Measurements from ENCODE around the gene ADD3. TPM values are rescaled to one million over a fixed set of nuclear protein-coding genes. Genes with fewer than 3 reads are reported as not detected.
A peak's percentile ranks its signal among the peaks of the same experiment; 100 is the strongest.

ADD3 gene
- total RNA-seq, 6 experiments from 2014 or later = 11.7 to 71.3 (median 16.2) TPM

DNA sequence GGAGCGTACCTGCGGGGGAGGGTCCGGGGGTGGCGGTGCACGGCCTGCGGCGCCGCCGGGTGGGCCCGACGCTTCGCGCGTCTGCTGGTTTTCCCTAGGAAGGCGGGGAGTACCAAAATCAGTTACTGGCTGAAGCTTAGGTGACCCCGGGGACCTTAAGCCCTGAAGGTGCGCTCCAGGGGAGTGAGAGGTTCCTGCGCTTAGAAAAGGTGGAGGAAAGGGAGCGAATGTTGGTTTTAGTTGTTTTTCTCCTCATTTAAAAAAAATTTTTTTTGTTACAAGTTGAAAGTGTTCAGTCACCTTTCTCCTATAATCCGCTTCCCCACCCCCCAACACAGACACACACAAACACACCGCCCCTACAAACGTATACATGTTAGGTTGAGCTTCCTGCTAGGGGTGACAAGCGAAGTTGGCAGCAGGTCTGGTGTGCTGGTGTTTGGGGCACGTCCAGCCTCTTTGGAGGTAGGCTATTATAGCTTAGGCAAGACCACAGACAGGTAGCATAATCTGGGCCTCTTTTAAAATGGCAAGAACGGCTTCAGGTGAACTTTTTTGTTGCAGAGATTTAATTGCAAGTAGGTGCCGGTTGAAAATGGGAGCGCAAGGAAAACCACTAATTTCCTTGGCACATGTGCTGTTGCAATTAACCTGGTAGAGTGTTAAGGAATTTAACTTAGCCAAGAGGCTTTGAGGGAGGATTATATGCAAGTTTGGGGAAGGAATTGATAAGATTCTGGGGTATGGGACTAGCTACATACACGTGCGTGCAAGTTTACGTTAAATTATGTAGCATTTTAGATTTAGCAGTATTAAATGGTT is 945 bp downstream of the ADD3 start:
- DNase-seq (peak; percentile 64 to 66 (median 65)), ATAC-seq (peak; percentile 20 to 33 (median 26))
- Histone ChIP-seq H3K4me1 (peaks cover 0 to 26% (median 12%) of the 10 kb centered on the region in 4 donors), H3K27me3 (no peaks in the 10 kb centered on the region), H3K4me3 (peak overlapping the region; percentile 83 to 94 (median 92)), H3K27ac (peak overlapping the region; percentile 66 to 90 (median 75)), H3K36me3 (no peaks in the 10 kb centered on the region), H3K9me3 (no peaks in the 10 kb centered on the region)
- 6% methylated on average over 21 of the region's 30 CpGs for WGBS (ENCODE audit: insufficient coverage, low coverage, low lambda C conversion rate, missing lambda C conversion rate)
- intact Hi-C loops (cut with DNase I) = no loop called here
- TF ChIP-seq, protein P1, sequence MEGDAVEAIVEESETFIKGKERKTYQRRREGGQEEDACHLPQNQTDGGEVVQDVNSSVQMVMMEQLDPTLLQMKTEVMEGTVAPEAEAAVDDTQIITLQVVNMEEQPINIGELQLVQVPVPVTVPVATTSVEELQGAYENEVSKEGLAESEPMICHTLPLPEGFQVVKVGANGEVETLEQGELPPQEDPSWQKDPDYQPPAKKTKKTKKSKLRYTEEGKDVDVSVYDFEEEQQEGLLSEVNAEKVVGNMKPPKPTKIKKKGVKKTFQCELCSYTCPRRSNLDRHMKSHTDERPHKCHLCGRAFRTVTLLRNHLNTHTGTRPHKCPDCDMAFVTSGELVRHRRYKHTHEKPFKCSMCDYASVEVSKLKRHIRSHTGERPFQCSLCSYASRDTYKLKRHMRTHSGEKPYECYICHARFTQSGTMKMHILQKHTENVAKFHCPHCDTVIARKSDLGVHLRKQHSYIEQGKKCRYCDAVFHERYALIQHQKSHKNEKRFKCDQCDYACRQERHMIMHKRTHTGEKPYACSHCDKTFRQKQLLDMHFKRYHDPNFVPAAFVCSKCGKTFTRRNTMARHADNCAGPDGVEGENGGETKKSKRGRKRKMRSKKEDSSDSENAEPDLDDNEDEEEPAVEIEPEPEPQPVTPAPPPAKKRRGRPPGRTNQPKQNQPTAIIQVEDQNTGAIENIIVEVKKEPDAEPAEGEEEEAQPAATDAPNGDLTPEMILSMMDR (IDR thresholded peaks at IDR 0.05) = no peak
- TF ChIP-seq POLR2A (IDR thresholded peaks at IDR 0.05) = no peak

DNA sequence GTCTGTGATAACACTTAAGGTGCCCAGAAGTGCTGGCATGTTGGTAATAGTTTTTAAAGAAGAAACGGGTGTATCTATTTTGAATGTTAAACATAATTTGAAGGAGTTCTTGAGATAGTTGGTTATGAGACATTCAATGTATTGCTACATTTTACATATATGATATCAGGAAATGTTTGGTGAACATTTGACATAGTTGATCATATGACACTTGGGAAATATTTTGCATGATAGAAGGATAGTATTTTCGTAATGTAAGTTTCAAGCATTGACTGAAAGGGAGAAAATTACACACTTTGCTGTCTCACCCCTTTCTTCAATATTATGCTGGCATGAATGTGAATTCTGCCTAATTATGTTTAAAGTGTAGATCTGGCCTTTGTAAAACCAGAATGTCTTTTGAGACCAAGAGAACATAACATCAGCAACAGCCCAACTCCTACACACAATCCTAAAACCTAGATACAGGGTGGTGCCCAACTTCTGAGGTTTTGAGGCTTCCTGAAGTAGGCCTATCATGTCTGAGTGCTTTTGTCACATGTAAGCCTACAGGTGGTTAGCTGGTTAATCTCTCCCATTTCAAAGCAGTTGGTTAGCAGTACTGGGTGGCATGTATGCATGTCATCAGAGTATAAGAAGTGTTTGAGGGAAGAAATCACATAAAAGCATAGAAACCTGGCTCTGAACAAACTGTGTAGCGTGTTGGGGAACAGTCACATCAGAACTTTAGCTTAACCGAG is 2.1 kb downstream of the ADD3 start:
- ATAC-seq (no peak), DNase-seq (no peak)
- no peak overlapping the region for H3K27ac ChIP-seq
- no peak for TF ChIP-seq POLR2A (IDR thresholded peaks at IDR 0.05)
- TF ChIP-seq, protein P1 (IDR thresholded peaks at IDR 0.05) = no peak
- no peak overlapping the region for H3K4me3 ChIP-seq
- H3K9me3 ChIP-seq = no peaks in the 10 kb centered on the region
- no peaks in the 10 kb centered on the region for H3K27me3 ChIP-seq
- peaks cover 0 to 26% (median 12%) of the 10 kb centered on the region in 4 donors for H3K4me1 ChIP-seq
- no peaks in the 10 kb centered on the region for H3K36me3 ChIP-seq
- WGBS (ENCODE audit: insufficient coverage, low coverage, low lambda C conversion rate, missing lambda C conversion rate) = 54% methylated on average over 4 of the region's 4 CpGs
- intact Hi-C loops (cut with DNase I) = no loop called here

DNA sequence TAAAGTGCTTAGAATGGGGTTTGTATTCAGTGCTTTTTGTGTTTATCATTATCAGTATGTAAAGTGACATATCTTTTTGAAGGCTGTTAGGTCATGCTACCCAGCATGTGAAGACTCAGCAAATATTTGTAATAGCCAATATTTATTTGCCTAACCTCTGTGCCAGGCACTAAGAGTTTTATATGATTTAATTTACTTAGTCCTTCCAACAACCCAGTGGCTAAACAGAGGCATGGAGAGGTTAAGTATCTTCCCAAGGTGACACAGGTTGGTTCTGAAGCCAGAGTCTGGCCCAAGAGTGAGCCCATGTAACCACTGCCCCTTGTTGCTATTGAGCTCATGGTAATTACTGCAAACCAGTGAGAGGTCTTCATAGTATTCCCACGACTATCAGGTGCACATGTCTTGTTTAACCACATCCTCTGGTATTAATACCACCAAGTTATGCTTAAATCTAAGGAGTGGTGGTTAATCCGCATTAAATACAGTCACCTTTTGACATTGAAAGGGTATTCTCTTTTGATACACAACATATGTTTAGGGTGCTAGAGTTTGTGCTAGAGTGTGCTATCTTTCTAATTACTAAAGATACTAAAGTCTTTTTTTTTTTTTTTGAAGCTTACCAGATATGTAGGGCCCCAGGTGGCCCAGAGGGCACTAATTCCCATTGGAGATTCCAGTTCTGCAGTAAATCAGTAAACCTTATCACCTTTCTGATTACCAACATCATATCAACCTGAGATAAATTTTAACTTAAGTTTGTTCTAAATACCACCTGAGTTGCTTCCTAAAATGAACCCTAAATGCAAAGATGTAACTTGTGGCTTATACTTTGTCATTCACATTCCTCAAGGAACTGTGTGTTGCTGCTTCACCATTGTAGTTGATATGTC is 2.9 kb downstream of the ADD3 start:
- 17% methylated on average over 2 of the region's 2 CpGs for WGBS (ENCODE audit: insufficient coverage, low coverage, low lambda C conversion rate, missing lambda C conversion rate)
- Histone ChIP-seq H3K4me3 (no peak overlapping the region), H3K9me3 (no peaks in the 10 kb centered on the region), H3K27me3 (no peaks in the 10 kb centered on the region), H3K4me1 (peaks cover 0 to 26% (median 12%) of the 10 kb centered on the region in 4 donors), H3K27ac (no peak overlapping the region), H3K36me3 (no peaks in the 10 kb centered on the region)
- intact Hi-C loops (cut with DNase I) = no loop called here
- TF ChIP-seq POLR2A (IDR thresholded peaks at IDR 0.05) = no peak
- TF ChIP-seq, protein P1 (IDR thresholded peaks at IDR 0.05) = no peak
- DNase-seq = no peak
- peak in 2 of 4 donors; percentile 2 to 28 for ATAC-seq

DNA sequence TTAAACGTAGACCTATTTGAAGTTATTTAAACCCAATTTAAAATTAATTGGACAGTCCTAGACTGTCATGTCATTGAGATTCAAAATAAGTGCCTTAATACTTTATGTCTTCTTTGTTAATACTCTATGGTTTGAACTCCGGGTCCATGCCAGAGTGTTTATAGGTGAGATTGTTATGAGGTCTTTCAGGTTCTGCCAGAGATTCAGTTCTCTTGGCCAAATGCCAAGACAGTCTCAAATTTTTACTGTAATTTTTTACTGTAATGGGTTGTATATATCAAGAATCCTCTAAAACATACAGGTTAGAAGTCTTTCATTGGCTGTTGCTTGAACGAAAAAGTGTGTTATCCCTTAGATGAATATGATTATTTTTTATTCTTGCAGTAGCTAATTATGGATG is 3.9 kb downstream of the ADD3 start:
- DNase-seq (no peak), ATAC-seq (no peak)
- Histone ChIP-seq H3K27me3 (no peaks in the 10 kb centered on the region), H3K9me3 (no peaks in the 10 kb centered on the region), H3K4me3 (no peak overlapping the region), H3K36me3 (no peaks in the 10 kb centered on the region), H3K27ac (no peak overlapping the region), H3K4me1 (peaks cover 0 to 26% (median 12%) of the 10 kb centered on the region in 4 donors)
- WGBS (ENCODE audit: insufficient coverage, low coverage, low lambda C conversion rate, missing lambda C conversion rate) = 74% methylated on average over 3 of the region's 3 CpGs
- intact Hi-C loops (cut with DNase I) = no loop called here
- TF ChIP-seq, protein P1 (IDR thresholded peaks at IDR 0.05) = no peak
- no peak for TF ChIP-seq POLR2A (IDR thresholded peaks at IDR 0.05)

Measured in right lobe of liver (tissue), 6 donors.